Nephron progenitor cell (in vitro differentiated cells): ENCODE measurements around the gene OSBP2.

ENCODE experiments used
- DNase-seq: peaks from one replicate; pipeline ENCODE4 v3.0.0; 2021
- H3K27ac Mint-ChIP-seq: 2 replicates; pipeline ENCODE4 v1.8.0; 2021; ENCODE audit warnings: mild to moderate bottlenecking, moderate library complexity, mixed read lengths
- H3K27me3 Mint-ChIP-seq: 2 replicates; pipeline ENCODE4 v1.8.0; 2021; ENCODE audit warnings: mild to moderate bottlenecking, low read depth, mixed read lengths; ENCODE audit not compliant: poor library complexity
- H3K36me3 Mint-ChIP-seq: 2 replicates; pipeline ENCODE4 v1.8.0; 2021; ENCODE audit warnings: low read depth, mixed read lengths
- H3K4me1 Mint-ChIP-seq: 2 replicates; pipeline ENCODE4 v1.8.0; 2021; ENCODE audit warnings: mixed read lengths
- H3K4me3 Mint-ChIP-seq: 2 replicates; pipeline ENCODE4 v1.8.0; 2021; ENCODE audit warnings: mild to moderate bottlenecking, moderate library complexity, mixed read lengths
- H3K9me3 Mint-ChIP-seq: 2 replicates; pipeline ENCODE4 v1.8.0; 2021; ENCODE audit warnings: mild to moderate bottlenecking, moderate library complexity, mixed read lengths
- TF ChIP-seq, protein P1 (sequence below): fragments of 200-600 bp; sonication (generic); IDR thresholded peaks from 2 replicates; pipeline ENCODE4 v1.5.0; 2021; ENCODE audit warnings: antibody characterized with exemption

The OSBP2 gene

GRCh38 chr22:30945653-30946052 lies 251.0 kb downstream of the OSBP2 start:
- H3K4me3 Mint-ChIP-seq = no peak overlapping the region
- no peaks in the 10 kb centered on the region for H3K9me3 Mint-ChIP-seq
- peaks cover 8% of the 10 kb centered on the region for H3K4me1 Mint-ChIP-seq
- TF ChIP-seq, protein P1, sequence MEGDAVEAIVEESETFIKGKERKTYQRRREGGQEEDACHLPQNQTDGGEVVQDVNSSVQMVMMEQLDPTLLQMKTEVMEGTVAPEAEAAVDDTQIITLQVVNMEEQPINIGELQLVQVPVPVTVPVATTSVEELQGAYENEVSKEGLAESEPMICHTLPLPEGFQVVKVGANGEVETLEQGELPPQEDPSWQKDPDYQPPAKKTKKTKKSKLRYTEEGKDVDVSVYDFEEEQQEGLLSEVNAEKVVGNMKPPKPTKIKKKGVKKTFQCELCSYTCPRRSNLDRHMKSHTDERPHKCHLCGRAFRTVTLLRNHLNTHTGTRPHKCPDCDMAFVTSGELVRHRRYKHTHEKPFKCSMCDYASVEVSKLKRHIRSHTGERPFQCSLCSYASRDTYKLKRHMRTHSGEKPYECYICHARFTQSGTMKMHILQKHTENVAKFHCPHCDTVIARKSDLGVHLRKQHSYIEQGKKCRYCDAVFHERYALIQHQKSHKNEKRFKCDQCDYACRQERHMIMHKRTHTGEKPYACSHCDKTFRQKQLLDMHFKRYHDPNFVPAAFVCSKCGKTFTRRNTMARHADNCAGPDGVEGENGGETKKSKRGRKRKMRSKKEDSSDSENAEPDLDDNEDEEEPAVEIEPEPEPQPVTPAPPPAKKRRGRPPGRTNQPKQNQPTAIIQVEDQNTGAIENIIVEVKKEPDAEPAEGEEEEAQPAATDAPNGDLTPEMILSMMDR = no peak
- no peak overlapping the region for H3K27ac Mint-ChIP-seq
- H3K36me3 Mint-ChIP-seq = peaks cover 51% of the 10 kb centered on the region
- no peak for DNase-seq
- no peaks in the 10 kb centered on the region for H3K27me3 Mint-ChIP-seq

DNA sequence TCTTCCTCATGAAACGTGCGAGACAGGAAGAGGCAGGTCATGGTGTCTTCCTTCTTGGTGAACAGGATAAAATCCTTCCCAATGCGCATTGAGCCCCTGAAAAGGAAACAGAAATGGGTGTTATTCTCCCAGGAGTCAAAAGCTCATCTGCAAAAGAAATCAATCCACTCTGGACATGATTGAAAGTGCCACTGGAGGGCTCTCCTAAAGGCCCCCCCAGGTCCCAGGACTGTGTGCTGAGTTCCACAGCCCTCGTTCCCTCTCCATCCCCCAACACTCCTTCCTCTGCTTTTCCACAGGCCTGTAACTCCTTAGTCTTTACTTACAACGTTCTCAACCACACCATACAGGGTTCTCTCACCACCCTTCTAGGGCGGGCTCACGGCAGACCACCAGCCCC lies 251.7 kb downstream of the OSBP2 start:
- H3K9me3 Mint-ChIP-seq = no peaks in the 10 kb centered on the region
- H3K27ac Mint-ChIP-seq = no peak overlapping the region
- no peak overlapping the region for H3K4me3 Mint-ChIP-seq
- peaks cover 8% of the 10 kb centered on the region for H3K4me1 Mint-ChIP-seq
- no peak for DNase-seq
- no peaks in the 10 kb centered on the region for H3K27me3 Mint-ChIP-seq
- TF ChIP-seq, protein P1 = no peak
- H3K36me3 Mint-ChIP-seq = peaks cover 51% of the 10 kb centered on the region

GRCh38 chr22:30947173-30947815 lies 252.6 kb downstream of the OSBP2 start:
- H3K4me3 Mint-ChIP-seq = no peak overlapping the region
- no peaks in the 10 kb centered on the region for H3K27me3 Mint-ChIP-seq
- H3K9me3 Mint-ChIP-seq = no peaks in the 10 kb centered on the region
- H3K36me3 Mint-ChIP-seq = peaks cover 51% of the 10 kb centered on the region
- peaks cover 8% of the 10 kb centered on the region for H3K4me1 Mint-ChIP-seq
- peak; percentile 17 for DNase-seq
- TF ChIP-seq, protein P1 = no peak
- no peak overlapping the region for H3K27ac Mint-ChIP-seq

GRCh38 chr22:30947816-30948454 lies 253.3 kb downstream of the OSBP2 start:
- TF ChIP-seq, protein P1 = peak; percentile 31
- no peaks in the 10 kb centered on the region for H3K27me3 Mint-ChIP-seq
- no peak for DNase-seq
- no peak overlapping the region for H3K4me3 Mint-ChIP-seq
- H3K9me3 Mint-ChIP-seq = no peaks in the 10 kb centered on the region
- H3K36me3 Mint-ChIP-seq = peaks cover 57% of the 10 kb centered on the region
- H3K4me1 Mint-ChIP-seq = peaks cover 8% of the 10 kb centered on the region
- H3K27ac Mint-ChIP-seq = no peak overlapping the region

- TF ChIP-seq, protein P1 = no peak
- Mint-ChIP-seq H3K27me3 (no peaks in the 10 kb centered on the region), H3K9me3 (no peaks in the 10 kb centered on the region), H3K4me1 (peaks cover 8% of the 10 kb centered on the region), H3K4me3 (no peak overlapping the region), H3K36me3 (peaks cover 65% of the 10 kb centered on the region), H3K27ac (no peak overlapping the region)
- DNase-seq = no peak
Measured at GRCh38 chr22:30948930-30949342, 254.3 kb downstream of the OSBP2 start.
